Measurements from ENCODE around the gene SCYL1.

The SCYL1 gene

GRCh38 chr11:65580031-65580692 is 55.3 kb downstream of the SCYL1 start:
- DNase-seq (ENCODE audit: low read depth in 4 of 4, low spot score in 1 of 4) = no peak

GRCh38 chr11:65580756-65581155 is 55.9 kb downstream of the SCYL1 start:
- no peak for DNase-seq (ENCODE audit: low read depth in 4 of 4, low spot score in 1 of 4)

- DNase-seq (ENCODE audit: low read depth in 4 of 4, low spot score in 1 of 4) = no peak
Measured at GRCh38 chr11:65581928-65582327, 57.0 kb downstream of the SCYL1 start.

DNA sequence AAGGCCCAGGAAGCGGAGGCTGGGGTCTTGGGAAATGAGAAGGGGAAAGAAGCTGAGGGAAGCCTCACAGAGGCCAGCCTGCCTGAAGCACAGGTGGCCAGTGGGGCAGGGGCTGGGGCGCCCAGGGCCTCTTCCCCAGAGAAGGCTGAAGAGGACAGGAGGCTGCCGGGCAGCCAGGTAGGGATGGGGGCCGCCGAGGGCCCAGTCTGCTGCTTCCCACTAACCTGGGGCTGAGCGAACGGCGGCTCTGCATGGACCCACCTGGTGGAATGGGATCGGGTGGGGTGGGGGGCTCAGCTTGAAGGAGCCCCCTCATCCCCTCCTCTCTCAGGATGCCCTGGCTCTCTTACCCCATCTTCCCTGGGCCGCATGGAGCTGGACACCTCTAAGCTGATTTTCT is 58.7 kb downstream of the SCYL1 start:
- no peak for DNase-seq (ENCODE audit: low read depth in 4 of 4, low spot score in 1 of 4)

GRCh38 chr11:65584106-65584505 is 59.2 kb downstream of the SCYL1 start:
- no peak for DNase-seq (ENCODE audit: low read depth in 4 of 4, low spot score in 1 of 4)

GRCh38 chr11:65584723-65585171 is 59.9 kb downstream of the SCYL1 start:
- no peak for DNase-seq (ENCODE audit: low read depth in 4 of 4, low spot score in 1 of 4)

DNA sequence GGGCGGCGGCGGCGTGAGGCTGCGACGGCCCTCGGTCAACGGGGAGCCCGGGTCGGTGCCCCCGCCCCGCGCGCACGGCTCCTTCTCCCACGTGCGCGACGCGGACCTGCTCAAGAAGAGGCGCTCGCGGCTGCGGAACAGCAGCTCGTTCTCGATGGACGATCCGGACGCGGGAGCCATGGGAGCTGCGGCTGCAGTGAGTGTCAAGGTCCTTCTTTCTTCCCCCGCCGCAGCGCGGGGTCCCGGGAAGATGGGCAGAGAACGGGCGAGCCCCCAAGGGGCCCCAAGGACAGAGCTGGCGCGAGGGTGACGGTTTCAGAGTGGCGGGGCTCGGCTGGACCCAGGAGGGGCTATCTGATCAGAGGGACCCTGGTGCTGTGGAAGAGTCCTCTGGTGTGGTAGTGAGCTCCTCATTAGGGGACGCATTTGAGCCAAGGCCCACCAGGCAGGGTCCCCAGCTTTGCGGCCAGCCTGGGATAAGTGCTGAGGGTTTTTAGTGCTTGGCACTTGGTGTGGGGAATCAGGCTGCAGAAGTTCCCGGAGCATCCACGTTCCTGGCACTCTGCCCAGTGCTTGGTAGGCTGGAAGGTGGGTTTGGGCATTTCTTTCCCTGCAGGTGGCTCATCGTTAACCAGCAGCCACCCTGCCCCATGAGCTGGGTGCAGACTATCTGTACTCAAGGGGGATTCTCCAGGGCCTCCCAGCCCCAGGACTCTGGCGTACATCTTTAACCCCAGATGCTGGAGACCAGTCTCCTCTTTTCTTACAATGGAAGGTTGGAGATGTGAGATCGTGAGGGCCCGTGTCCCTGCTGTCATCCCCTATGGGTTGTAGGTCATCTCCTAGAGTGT is 60.7 kb downstream of the SCYL1 start:
- DNase-seq (ENCODE audit: low read depth in 4 of 4, low spot score in 1 of 4) = no peak

DNA sequence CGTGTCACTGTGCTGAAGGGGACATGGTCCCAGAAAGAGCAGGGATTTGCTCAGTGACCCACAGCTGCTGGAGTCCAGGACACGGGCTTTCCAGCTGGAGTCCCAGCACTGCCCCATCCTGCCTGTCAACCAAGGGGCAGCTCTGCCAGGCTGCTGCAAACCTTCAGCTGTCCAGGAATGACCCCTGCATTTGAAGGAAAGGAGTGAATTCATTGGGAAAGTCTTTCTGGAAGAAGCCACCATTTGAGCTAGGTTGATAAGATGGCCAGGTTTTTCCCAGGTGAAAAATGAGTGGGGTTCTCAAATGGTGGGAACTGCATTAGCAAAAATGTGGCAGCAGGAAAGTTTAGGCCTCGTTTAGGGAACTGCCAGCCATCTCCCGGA is 61.4 kb downstream of the SCYL1 start:
- no peak for DNase-seq (ENCODE audit: low read depth in 4 of 4, low spot score in 1 of 4)

DNA sequence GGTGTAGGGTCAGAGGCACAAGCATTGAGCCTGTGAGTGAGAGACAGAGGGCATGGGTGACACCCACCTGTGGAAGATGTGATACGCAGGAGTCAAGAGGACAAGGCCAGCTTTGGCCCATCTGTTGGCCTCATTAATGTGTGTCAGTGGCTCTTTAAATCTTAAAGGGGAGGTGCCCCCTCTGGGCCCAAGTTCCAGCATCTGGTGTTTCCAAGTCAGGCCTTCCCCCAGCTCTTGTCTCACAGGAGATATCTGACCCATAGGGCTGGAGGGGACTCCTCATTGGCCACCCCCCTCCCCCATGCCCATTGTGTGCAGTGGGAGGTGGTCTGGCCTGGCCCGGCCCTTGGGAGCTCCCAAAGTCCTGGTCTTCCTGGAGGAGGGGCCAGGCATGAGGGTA is 61.8 kb downstream of the SCYL1 start:
- no peak for DNase-seq (ENCODE audit: low read depth in 4 of 4, low spot score in 1 of 4)
